HG03457 (cell line): ENCODE measurements around the gene ZNF532.
"Not testable (repeated sequence)": the region's sequence is repeated elsewhere in the genome, so short reads cannot be mapped to it uniquely, and the experiment has no call there.

Experiments used
- ATAC-seq: cut with Tn5 transposase; IDR thresholded peaks from one replicate; pipeline ENCODE4 v1.9.1; 2021; ENCODE audit warnings: moderate number of reproducible peaks; ENCODE audit not compliant: unreplicated experiment

ZNF532 gene

DNA sequence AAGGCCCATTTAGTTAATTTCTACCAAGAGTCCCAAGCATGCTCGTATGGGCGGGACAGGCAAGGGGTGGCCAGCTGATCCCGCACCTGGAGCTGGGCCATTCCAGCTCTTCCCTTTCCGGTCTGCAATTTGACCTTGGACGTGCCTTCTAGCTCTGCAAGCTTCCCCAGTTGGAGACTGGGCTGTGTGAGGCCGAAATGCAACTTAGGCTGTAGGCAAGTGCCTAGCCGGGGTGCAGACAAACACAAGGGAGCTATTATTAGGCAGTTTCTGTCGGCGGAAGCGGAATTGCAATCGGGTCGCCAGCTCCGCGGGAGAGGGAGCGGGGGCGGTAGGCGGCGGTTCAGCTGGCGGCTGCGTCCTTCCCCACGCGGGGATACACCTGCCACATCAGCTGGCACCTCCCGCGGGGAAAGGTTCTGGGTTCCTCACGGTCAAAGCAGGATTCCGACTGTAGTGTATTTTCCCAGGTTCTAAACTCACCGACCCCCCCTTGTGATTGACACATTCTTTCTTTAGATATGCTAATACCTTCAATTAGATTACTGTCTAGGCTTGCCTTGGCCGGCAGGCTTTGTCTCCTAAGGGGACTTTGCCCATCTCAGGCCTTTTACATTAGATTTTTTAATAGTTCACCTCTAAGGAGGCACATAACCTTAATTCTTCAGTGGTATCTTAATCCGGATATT is 17.1 kb upstream of the ZNF532 start:
- ATAC-seq: no peak

DNA sequence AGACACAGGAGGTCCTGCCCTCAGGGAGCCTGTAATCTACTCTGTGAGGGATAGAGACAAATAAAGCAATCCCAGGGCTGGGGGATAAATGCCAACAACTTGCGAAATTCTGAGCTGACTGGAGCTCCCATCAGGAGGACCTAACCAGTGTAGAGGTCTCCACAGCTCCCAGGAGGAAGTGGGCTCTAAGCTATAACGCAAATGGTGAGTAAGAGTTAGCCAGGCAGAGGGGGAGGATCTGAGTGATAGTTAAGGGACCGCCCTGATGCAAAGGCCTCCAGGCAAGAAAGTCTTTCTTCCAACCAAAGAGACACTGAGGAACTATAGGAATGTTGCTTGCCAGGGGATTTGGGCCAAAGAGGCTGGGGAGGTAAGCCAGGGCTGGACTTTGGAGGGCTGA is 16.0 kb upstream of the ZNF532 start:
- no peak for ATAC-seq

DNA sequence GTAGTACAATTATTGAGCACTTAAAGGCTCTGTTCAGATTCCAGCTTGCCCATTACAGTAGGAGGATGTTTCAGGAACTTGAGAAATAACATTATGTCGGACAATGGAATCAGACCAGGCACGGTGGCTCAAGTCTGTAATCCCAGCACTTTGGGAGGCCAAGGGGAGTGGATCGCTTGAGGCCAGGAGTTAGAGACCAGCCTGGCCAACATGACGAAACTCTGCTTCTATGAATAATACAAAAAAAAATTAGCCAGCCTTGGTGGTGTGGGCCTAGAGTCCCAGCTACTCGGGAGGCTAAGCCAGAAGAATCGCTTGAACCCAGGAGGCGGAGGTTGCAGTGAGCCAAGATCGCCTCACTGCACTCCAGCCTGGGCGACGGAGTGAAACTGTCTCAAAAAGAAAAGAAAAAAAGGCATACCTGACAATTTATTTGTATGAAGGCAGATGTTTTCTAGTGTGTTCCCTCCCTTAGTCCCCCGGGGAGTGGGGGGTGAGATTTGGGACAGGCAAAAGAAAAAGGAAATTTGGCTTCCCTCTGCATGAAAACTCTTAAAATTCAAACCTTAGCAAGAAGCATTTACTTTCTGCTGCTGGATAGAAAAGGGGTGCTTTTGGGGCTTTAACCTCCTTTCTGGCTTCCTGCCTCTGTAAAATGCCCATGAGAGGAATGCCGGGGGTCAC is 13.7 kb upstream of the ZNF532 start:
- no peak for ATAC-seq

DNA sequence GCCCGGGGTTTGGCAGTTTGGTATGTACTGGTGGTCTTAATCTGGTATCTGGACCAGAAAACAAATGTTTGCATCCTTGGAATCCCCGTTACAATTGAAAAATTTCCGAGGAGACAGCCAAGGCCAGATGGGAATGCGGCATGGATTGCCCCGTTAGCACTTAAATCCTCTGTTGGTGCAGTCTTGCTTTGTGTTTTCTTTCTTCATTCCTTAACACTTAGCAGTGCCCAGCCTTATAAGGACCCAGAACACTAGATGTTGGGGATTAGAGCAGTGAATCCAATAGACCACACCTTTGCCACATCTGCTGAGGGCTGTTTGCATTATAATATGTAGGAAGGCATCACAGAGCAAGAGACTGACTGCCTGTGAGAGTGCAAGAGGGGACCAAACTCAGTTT is 12.8 kb upstream of the ZNF532 start:
- ATAC-seq: no peak

DNA sequence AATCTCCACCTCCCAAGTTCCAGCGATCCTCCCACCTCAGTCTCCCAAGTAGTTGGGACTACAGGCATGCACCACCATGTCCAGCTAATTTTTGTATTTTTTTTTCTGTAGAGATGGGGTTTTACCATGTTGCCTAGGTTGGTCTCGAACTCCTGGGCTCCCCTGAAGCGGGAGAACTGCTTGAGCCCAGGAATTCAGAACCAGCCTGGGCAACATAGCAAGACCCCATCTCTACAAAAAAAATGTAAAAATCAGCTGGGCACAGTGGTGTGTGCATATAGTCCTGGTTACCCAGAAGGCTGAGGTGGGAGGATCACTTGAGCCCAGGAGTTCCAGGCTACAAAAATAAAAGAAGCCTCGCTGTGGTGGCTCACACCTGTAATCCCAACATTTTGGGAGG is 12.0 kb upstream of the ZNF532 start:
- ATAC-seq: no peak

DNA sequence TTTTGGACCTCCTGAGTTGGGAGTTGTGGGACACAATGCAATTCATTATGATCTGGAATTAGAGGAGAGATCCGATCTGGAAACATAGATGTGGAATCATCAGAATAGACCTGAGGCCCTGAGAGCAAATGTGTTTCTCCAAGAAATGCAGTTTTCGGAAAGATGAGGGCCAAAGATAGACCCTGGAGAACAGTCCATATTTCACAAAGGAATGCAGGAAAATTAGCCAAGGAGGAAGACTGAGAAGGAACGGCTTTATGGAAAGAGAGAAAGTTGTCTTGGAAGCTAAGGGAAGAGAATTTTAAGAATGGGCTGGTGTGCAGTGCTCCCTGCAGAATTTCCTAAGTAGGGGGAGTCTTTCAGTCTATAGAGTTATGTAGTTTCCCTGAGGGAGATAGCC is 11.1 kb upstream of the ZNF532 start:
- no peak for ATAC-seq

DNA sequence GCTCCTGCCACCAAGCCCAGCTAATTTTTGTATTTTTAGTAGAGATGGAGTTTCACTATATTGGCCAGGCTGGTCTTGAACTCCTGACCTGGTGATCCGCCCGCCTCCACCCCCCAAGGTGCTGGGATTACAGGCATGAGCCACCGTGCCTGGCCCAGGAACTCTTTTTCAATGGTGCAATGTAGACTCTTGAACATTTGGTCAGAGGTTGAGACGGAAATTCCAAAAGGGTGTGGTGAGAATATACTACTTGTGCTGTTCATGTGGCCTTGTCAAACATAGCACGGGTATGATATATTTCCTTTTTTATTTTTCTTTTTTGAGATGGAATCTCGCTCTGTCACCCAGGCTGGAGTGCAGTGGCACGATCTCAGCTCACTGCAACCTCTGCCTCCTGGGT is 9.2 kb upstream of the ZNF532 start:
- ATAC-seq: not testable (repeated sequence)

DNA sequence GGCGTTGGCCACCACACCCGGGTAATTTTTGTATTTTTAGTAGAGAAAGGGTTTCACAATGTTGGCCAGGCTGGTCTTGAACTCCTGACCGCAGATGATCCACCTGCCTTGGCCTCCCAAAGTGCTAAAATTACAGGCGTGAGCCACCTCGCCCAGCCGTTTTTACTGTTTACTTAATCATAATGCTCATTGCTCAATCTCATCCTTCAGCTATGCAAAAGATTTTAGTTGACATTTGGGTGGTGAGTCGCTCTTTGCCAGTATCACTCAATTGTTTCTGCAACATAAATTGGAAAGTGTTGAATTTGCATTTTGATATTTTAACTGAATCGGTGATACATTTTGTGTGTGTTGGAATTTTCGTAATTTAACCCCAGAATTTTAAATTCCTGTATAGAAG is 7.8 kb upstream of the ZNF532 start:
- ATAC-seq: no peak

DNA sequence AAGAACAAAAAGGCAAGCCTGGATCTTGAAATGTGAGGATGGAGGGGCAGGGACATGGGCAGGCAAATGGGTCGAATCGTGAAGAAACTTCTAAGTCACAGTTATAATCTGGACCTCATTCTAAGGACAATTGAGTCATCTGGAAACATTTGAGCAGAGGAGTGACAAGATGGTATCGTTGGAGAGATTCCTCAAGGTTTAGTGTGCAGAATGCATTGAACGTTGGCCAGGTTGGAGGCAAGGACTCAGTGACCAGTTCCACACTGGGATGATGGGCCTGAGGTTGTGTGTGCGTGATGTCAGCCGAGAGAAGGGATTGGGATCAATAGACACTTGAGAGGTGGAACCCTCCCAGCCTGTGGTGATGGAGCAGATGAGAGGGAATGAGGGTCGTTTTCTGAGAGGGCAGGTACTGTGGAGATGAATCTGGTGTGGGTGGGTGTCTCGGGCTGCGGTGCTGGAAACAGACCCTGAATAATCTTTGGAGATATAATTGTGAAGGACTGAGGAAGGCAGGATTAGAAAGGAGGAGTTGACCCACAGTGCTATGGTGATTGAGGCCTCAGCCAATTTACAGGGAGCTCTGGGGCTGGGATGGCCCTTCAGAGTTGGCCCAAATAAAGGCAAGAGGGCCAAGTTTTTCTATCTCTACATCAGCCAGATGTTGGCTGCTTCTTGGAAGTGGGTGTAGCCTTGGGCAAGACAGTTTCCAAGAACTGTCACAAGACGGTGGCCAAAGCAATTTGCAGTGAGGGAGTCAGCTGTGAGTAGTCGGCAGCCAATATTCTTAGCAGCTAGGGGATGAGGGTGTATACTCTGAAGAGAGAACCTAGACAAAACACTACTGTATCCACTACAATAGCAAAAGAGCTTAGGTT is 5.8 kb upstream of the ZNF532 start:
- ATAC-seq: no peak

DNA sequence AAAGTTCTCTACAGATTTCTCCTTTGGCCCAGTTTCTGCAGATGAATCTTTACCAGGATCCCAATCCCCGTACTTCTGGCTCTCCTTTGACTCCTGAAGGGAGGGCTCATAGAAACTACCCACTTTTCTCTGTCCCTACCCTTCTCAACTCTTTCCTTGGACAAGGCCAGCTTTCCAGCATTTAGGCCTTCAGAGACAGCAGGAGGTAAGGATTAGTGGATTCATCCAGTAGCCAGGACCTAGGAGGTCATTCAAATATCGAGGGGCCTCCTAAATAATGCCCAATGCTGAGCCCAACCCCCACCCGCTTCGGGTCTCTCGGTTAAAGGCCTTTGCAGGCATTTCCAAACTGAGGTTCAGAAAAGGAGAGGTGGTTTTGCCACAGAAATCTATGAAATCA is 4.8 kb upstream of the ZNF532 start:
- no peak for ATAC-seq

DNA sequence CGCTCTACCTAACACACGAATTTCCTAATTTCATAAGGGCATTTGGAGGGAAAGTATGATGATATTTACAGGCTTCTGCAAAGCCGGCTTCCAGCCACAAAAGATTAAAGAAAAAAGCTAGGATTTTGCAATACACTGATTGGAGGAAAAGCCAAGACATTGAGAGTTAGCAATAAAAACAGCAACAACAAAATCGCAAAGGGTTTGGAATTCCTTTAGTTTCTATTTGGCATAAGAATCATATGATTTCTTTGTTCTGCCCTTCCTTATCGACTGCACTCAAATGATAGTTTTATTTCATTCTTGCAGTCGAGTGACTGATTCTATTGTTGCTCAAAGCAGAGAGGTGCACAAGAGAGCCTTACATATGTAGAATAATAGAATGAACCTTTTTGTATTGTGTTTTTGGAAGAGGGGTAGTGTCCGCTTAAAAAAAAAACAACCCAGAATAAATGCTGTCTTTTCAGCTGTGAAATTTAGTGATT is 3.9 kb upstream of the ZNF532 start:
- ATAC-seq: no peak

DNA sequence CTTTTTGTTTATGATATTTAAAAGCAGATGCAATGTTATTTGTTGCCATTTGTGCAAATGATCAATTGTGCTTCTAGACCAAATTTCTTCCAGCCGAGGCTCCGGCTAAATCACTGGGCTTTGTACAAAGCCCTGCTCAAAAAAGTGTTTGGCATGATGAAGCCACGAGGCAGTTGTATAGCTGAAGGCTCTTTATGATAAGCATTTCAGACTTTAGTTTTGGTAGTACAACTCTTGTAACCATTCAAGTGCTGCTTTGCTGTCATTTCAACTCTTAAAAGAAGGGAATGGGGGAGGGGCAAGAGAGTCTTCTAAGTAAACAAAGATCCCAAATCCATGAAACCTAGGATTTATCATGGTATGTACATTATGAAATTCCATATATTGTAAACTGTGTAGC is 3.3 kb upstream of the ZNF532 start:
- ATAC-seq: no peak

DNA sequence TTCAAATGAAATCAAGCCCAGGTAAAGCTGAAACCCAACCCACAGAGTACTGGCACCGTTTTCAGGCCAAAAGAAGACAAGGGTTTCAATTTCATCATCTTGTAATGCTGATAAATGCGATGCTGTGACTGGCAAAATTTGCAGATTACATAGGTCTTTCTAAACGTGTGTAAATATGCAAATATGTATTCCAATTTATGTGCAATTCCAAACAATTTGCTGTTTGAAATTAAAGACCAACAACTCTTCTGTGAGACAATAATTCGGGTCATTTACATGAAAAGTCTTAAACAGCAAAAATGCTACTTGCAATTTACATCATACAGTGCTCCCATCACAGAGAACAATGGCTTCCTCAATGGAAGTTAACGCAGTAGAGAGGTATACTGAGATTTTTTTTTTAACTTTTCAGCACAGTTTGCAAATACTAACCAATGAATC is 2.8 kb upstream of the ZNF532 start:
- no peak for ATAC-seq

DNA sequence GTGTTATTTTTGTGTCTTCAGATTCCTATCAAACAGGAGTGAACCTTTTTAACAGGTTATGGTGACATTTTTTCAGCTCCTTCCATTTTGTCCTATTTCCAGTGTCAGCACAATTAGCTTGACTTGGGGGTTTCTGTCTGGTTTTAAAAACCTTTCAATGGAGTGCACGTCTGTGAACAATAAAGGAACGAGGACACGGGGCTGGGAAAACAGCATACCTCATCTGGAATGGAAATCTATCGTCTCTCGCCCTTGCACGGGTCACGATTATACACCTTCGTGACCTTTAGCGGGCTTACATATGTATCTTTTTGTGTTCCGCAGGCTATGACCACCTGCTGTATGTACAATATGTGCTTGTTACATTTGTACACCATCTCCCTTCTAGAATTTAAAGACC is 2.3 kb upstream of the ZNF532 start:
- no peak for ATAC-seq

DNA sequence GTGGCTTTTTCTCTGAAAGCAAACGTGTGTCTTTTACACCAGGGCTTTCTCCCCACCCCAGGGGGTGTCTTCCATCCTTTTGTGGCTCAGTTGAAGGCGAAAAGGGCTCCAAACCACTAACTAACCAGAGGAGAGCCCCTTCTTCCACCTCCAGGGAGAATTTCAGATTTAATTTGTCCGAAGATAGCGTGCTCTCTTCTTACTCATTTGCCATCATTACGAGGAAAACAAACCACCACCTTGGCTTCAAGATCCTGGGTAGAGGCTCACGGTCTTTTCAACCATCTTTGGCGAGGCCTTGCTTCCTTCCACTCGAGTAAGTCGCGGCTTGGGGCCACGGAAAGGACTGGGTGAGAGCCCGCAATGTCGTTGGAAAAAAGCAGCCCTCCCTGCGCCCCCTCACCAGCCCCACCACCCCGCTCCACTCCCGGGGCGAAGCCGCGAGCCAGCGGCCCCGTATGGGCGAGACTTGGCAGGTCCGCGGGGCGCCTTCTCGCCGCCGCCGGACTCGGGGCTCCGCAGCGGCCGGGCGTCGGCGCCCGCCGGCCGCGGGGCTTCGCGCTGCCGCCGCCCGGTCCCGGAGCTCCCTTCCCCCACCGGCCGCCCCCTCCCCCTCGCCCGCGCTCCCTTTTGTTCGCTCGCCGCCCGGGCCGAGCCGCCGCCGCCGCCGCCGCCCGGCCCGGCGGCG is 1.7 kb upstream of the ZNF532 start:
- no peak for ATAC-seq

DNA sequence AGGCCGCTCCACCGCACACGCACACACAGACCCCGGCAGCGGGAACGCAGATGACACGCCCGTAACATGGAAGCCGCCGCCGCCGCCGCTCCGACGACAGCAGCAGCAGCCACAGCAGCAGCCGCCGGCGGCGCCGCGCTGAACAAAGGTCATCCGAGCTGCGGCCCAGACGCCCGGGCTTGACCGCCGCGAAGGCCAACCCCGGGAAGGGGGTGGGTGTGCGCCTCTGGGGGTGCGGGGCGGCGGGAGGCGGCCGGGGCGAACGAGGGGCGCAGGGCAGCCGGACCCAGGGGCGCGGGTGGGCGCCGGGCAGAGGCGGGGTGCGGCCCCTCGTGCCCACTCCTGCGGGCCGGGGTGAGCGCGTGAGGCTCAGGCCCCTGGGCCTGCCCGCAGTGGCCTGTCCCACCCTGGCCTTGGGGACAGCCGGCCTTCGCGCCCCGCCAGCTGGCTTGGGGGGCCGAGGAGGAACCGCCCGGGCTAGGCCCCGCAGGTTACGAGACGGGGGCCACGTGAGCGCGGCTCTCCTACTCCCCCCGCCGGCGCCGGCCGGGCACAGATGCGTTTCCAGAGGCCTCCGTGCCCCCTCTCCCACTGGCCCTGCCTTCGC is 1.0 kb upstream of the ZNF532 start:
- no peak for ATAC-seq

DNA sequence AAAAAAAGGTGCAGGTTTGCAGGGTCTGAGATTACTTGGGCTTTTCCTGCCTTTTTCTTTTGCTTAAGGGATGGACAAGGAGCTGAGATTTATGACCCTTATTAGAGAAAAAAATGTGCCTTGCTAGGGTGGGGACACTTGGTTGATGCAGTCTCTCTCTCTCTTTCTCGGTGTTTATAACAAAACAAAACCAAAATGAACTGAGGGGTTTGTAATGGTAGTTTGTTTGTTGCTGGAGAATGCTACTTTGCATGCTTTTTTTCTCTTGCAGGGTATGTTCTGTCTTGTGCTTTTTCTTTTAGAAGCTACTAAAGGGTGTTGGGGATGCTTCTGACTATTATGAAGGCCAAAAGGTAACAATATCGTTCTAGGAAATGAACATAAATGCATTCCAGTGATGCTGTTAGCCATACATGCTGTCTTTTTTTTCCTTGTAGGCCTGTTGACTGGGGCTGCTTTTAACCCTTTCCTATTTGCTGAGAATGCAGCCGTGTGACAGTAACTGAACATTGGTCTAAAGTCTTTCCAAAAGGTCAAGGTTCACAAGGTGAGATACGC is 435 bp downstream of the ZNF532 start:
- no peak for ATAC-seq

DNA sequence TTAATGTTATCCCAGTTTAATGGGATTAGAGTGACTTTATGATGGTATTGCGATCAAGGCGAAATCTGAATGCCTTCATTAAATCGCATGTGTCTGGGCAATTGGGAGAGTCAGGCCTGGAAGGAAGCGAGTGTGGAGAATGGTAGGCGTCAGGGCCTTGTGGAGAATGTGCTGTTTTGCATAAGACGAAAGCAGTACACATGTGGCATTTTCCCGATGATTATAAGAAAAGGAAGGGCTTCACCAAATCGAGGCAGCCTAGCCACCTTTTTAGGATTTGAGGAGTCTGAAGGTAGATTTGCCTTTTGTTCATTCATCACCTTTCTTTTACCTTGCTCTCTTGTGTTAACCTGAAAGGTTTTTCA is 1.0 kb downstream of the ZNF532 start:
- no peak for ATAC-seq

DNA sequence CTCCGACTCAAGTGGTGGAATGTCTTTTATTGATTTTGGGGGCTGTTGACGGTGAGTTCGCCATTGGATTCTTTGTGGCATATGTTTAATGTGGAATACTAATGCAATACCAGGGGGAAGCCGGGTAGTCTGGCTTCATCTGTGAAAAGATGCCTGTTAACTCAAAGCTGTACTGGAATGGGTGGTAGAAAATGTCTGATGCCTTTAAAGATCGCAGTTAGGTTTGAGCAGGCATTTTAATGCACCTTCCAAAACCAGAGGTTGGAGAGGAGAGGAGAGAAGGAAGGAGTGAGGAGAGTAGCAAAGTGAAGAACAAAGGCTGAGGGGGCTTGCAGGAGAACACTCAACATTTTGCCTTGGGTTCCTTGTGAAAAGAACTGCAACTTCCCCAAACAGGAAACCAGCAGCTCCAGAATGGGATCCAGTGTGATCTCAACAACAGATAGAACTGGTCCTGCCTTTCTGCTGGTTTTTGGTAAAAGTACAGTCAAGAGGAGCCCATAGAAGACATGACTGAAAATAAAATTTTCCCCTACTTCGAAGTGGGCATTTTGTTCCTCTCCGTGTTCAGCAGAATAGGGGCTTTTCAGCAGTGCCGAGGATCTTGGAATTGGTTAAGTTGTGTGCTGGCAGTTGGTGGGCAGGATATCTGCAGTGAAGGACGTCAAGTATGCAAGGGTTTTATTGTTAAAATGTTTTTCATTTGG is 1.5 kb downstream of the ZNF532 start:
- no peak for ATAC-seq

DNA sequence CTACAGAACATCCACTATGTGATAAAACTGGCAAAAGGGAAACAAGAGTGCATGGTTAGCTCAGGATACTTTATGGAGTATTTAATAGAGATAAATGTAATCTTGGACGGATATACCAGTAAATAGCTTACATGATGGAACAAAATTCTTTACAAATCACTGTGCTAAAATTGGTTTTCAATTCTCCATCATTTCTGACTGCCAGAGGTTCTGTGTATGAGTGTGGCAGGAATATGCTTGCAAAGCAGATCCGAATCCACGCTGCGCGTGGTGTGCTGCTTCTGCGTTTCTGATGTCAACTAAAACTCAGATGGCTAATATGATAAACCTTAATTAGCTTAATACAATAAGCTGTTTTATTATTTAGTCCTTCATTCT is 2.1 kb downstream of the ZNF532 start:
- ATAC-seq: no peak
